Esophagus muscularis mucosa (tissue), 4 donors: ENCODE data around the gene LYPLAL1. TPM values are rescaled to one million over a fixed set of nuclear protein-coding genes. Genes with fewer than 3 reads are reported as not detected.
A peak's percentile ranks its signal among the peaks of the same experiment; 100 is the strongest.

Experiments used
- DNase-seq: peaks from one replicate; pipeline ENCODE4 v3.0.0-alpha.2; 2017; ENCODE audit errors: extremely low spot score
- H3K27ac ChIP-seq, 4 donors: fragments of 200-600 bp; sonication (generic); replicated peaks in 1 of 4; 1 replicate in 3 of 4; 2 replicates in 1 of 4; pipeline ENCODE4 v1.5.1; 2016 to 2019; ENCODE audit warnings: mild to moderate bottlenecking in 1 of 4
- H3K27me3 ChIP-seq, 4 donors: fragments of 200-600 bp; sonication (generic); one replicate each; pipeline versions ENCODE4 v1.5.1 to v1.6.0; 2016 to 2019
- H3K36me3 ChIP-seq, 4 donors: fragments of 200-600 bp; sonication (generic); one replicate each; pipeline ENCODE4 v1.5.1; 2016 to 2019
- H3K4me1 ChIP-seq, 4 donors: fragments of 200-600 bp; sonication (generic); one replicate each; pipeline ENCODE4 v1.5.1; 2016 to 2019
- H3K4me3 ChIP-seq, 4 donors: fragments of 200-600 bp; sonication (generic); 1 replicate in 2 of 4; 2 replicates in 2 of 4; pipeline ENCODE4 v1.5.1; 2016 to 2019; ENCODE audit warnings: mild to moderate bottlenecking in 4 of 4, moderate library complexity in 1 of 4
- H3K9me3 ChIP-seq, 4 donors: fragments of 200-600 bp; sonication (generic); 1 replicate in 3 of 4; 2 replicates in 1 of 4; pipeline ENCODE4 v1.5.1; 2016 to 2019
- EP300 ChIP-seq: sonication (generic); formaldehyde crosslinking; IDR thresholded peaks from one replicate; pipeline ENCODE4 v1.6.1; 2017; ENCODE audit warnings: antibody characterized with exemption
- POLR2A ChIP-seq: fragments of 450-650 bp; IDR thresholded peaks from one replicate; pipeline ENCODE4 v1.6.1; 2017; ENCODE audit warnings: antibody characterized with exemption, moderate library complexity, mild to moderate bottlenecking, low read depth
- POLR2AphosphoS5 ChIP-seq, 2 donors: sonication (generic); formaldehyde crosslinking; IDR thresholded peaks; one replicate each; pipeline ENCODE4 v1.6.1; 2017; ENCODE audit warnings: antibody characterized with exemption in 2 of 2
- WGBS: methylation state at CpG from one replicate; pipeline ENCODE4 v1.1.5; 2018; 5-methylcytosine and 5-hydroxymethylcytosine counted together
- intact Hi-C: fragments of 100-400 bp; cut with DNase I; formaldehyde crosslinking; loops from one replicate; pipeline ENCODE4 v1.15.1; 2023
- total RNA-seq, 4 donors: library from RNA; depleted of rRNA; stranded (reverse); fragments of >200 nt; gene quantifications; one replicate each; pipeline versions ENCODE4 v1.1.0 to v1.2.1, GENCODE V29; 2016
- TF ChIP-seq, protein P1 (sequence below), 3 experiments: fragments of 200-600 bp in 2 of 3; fragments of 450-650 bp in 1 of 3; sonication (generic) in 2 of 3; IDR thresholded peaks; one replicate each; pipeline ENCODE4 v1.5.1; 2017 to 2019; ENCODE audit warnings: antibody characterized with exemption in 3 of 3, mild to moderate bottlenecking in 2 of 3, moderate library complexity in 1 of 3

Gene LYPLAL1
- total RNA-seq, 4 donors from 2014 or later, result 13.8 to 21.6 (median 16.9) TPM

DNA sequence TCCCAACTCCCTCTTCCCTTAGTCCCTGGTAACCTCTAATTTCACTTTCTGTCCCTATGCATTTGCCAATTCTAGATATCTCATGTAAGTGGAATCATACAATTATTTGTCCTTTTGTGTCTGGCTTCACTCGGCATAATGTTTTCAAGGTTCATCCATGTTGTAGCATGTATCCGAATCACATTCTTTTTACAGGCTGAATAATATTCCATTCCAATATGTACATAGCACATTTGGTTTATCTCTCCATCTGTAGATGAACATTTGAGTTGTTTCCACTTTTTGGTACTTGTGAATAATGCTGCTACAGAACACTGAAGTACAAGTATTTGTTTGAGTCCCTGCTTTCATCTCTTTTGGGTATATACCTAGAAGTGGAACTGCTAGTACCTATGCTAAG is 857 bp upstream of the LYPLAL1 start:
- intact Hi-C loops, result loop anchor here (10.0 kb wide), 1 partner anchor 828 kb away; the partner anchor contains the start of gene TGFB2
- 100% methylated on average over 2 of the region's 2 CpGs for WGBS
- Histone ChIP-seq H3K9me3 (no peaks in the 10 kb centered on the region), H3K36me3 (no peaks in the 10 kb centered on the region), H3K4me3 (peak overlapping the region in 3 of 4 donors; percentile 66 to 82 (median 72)), H3K27ac (peak overlapping the region; percentile 87 to 92 (median 90)), H3K4me1 (peaks cover 14 to 36% (median 28%) of the 10 kb centered on the region in 4 donors), H3K27me3 (no peaks in the 10 kb centered on the region)
- TF ChIP-seq EP300, result no peak
- no peak for TF ChIP-seq POLR2A
- TF ChIP-seq POLR2AphosphoS5 (IDR thresholded peaks at IDR 0.05), result no peak
- TF ChIP-seq, protein P1, sequence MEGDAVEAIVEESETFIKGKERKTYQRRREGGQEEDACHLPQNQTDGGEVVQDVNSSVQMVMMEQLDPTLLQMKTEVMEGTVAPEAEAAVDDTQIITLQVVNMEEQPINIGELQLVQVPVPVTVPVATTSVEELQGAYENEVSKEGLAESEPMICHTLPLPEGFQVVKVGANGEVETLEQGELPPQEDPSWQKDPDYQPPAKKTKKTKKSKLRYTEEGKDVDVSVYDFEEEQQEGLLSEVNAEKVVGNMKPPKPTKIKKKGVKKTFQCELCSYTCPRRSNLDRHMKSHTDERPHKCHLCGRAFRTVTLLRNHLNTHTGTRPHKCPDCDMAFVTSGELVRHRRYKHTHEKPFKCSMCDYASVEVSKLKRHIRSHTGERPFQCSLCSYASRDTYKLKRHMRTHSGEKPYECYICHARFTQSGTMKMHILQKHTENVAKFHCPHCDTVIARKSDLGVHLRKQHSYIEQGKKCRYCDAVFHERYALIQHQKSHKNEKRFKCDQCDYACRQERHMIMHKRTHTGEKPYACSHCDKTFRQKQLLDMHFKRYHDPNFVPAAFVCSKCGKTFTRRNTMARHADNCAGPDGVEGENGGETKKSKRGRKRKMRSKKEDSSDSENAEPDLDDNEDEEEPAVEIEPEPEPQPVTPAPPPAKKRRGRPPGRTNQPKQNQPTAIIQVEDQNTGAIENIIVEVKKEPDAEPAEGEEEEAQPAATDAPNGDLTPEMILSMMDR (IDR thresholded peaks at IDR 0.05), result no peak
- no peak for DNase-seq

GRCh38 chr1:219173434-219173757 is 282 bp upstream of the LYPLAL1 start:
- no peak for DNase-seq
- no peaks in the 10 kb centered on the region for H3K36me3 ChIP-seq
- no peak for TF ChIP-seq EP300
- TF ChIP-seq POLR2AphosphoS5 (IDR thresholded peaks at IDR 0.05), result no peak
- TF ChIP-seq, protein P1 (IDR thresholded peaks at IDR 0.05), result no peak
- no peak for TF ChIP-seq POLR2A
- intact Hi-C loops, result loop anchor here (10.0 kb wide), 1 partner anchor 829 kb away; the partner anchor contains the start of gene TGFB2
- peaks cover 17 to 40% (median 29%) of the 10 kb centered on the region in 4 donors for H3K4me1 ChIP-seq
- WGBS, result 31% methylated on average over 6 of the region's 6 CpGs
- H3K27ac ChIP-seq, result peak overlapping the region; percentile 87 to 92 (median 90)
- H3K4me3 ChIP-seq, result peak overlapping the region; percentile 66 to 82 (median 69)
- H3K27me3 ChIP-seq, result no peaks in the 10 kb centered on the region
- no peaks in the 10 kb centered on the region for H3K9me3 ChIP-seq

DNA sequence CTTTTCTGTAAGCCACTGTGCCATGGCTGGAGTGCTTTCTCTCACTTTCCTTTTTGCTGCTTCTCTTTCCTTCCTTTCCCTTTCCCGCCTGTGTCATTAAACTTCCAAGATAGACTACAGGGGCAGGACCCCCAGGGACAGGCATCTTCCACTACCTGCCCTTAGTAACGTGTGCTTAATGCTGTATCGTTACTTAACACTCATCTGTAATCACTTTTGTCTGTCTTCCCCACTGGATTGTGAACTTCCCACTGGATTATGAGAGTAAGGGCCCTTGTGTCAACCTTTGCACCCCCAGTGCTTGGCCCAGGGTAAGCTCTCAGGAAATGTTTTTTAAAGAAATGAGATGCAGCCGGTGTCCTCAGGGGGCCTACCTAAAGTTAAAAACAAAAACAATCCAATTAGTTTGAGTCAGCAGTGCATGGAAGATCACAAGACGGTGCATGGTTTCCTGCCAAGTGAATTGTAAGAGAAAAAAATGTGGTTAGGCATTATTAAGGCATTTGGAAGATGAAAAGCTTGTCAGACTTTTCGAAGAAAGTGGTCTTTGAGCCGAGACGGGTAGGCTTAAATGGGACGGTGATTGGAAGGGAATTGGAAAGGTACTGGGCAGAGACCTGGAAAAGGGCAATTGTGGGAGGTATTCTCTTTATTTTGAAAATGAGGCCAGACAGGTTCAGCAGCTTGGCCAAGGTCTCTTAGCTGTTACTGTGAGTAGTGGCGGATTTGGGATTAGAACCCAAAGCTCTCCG is 958 bp downstream of the LYPLAL1 start:
- DNase-seq, result no peak
- peak overlapping the region; percentile 66 to 82 (median 69) for H3K4me3 ChIP-seq
- peaks cover 17 to 48% (median 35%) of the 10 kb centered on the region in 4 donors for H3K4me1 ChIP-seq
- intact Hi-C loops, result loop anchor here (10.0 kb wide), 1 partner anchor 830 kb away; the partner anchor contains the start of gene TGFB2
- H3K27ac ChIP-seq, result peak overlapping the region; percentile 87 to 92 (median 90)
- no peaks in the 10 kb centered on the region for H3K27me3 ChIP-seq
- peak in 1 of 2 donors; percentile 31 for TF ChIP-seq POLR2AphosphoS5 (IDR thresholded peaks at IDR 0.05)
- no peak for TF ChIP-seq POLR2A
- no peaks in the 10 kb centered on the region for H3K36me3 ChIP-seq
- WGBS, result 24% methylated on average over 11 of the region's 11 CpGs
- no peaks in the 10 kb centered on the region for H3K9me3 ChIP-seq

GRCh38 chr1:219175212-219175564 is 1.5 kb downstream of the LYPLAL1 start:
- no peaks in the 10 kb centered on the region for H3K9me3 ChIP-seq
- 59% methylated on average over 3 of the region's 3 CpGs for WGBS
- H3K36me3 ChIP-seq, result peaks cover 0 to 4% (median 0%) of the 10 kb centered on the region in 4 donors
- DNase-seq, result no peak
- H3K4me3 ChIP-seq, result peak overlapping the region; percentile 66 to 82 (median 69)
- peak overlapping the region; percentile 87 to 92 (median 90) for H3K27ac ChIP-seq
- intact Hi-C loops, result loop anchor here (10.0 kb wide), 1 partner anchor 830 kb away; the partner anchor contains the start of gene TGFB2
- H3K4me1 ChIP-seq, result peaks cover 19 to 48% (median 38%) of the 10 kb centered on the region in 4 donors
- TF ChIP-seq EP300 (no peak), POLR2A (no peak), POLR2AphosphoS5 (IDR thresholded peaks at IDR 0.05) (no peak)
- TF ChIP-seq, protein P1 (IDR thresholded peaks at IDR 0.05), result no peak
- H3K27me3 ChIP-seq, result no peaks in the 10 kb centered on the region

DNA sequence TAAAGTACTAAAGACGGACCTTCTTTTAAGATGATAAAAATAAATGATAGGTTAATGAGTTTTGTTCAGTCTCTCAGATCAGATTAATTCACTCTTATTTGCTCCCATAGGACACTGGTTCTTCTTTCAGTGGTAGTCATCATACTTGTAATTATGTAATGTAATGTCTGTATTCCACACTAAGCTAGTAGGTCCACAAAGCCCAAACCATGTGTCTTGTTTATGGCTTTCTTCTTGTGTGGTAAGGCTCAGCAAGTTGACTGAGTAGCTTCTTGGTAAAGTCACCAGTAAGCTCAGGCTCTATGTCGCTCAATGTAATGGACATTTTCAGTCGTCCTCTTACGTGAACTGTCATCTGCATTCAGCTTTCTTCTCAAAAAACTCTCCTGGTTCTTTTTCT is 2.5 kb downstream of the LYPLAL1 start:
- intact Hi-C loops, result loop anchor here (10.0 kb wide), 1 partner anchor 831 kb away; the partner anchor contains the start of gene TGFB2
- no peak for DNase-seq
- no peaks in the 10 kb centered on the region for H3K9me3 ChIP-seq
- no peak for TF ChIP-seq POLR2AphosphoS5 (IDR thresholded peaks at IDR 0.05)
- TF ChIP-seq POLR2A, result no peak
- TF ChIP-seq, protein P1 (IDR thresholded peaks at IDR 0.05), result no peak
- no peak for TF ChIP-seq EP300
- peaks cover 0 to 4% (median 0%) of the 10 kb centered on the region in 4 donors for H3K36me3 ChIP-seq
- no peak overlapping the region for H3K4me3 ChIP-seq
- 91% methylated on average over 4 of the region's 4 CpGs for WGBS
- no peaks in the 10 kb centered on the region for H3K27me3 ChIP-seq
- H3K27ac ChIP-seq, result peak overlapping the region in 1 of 4 donors; percentile 14
- H3K4me1 ChIP-seq, result peaks cover 19 to 48% (median 38%) of the 10 kb centered on the region in 4 donors
